Adrenal gland (tissue), 12 donors: Measurements from ENCODE around the gene RNF186. TPM values are rescaled to one million over a fixed set of nuclear protein-coding genes. Genes with fewer than 3 reads are reported as not detected.

Experiments used
- DNase-seq, 7 donors: peaks; one replicate each; pipeline ENCODE4 v3.0.0-alpha.2; 2019 to 2020
- H3K27ac ChIP-seq, 5 donors: fragments of 200-600 bp; sonication (generic) in 4 of 5; 1 replicate in 3 of 5; 2 replicates in 2 of 5; pipeline versions ENCODE4 v1.5.1 to v1.8.0; 2016 to 2020; ENCODE audit warnings: mild to moderate bottlenecking in 1 of 5
- H3K27me3 ChIP-seq: fragments of 200-600 bp; 2 replicates; pipeline ENCODE4 v1.8.0; 2021
- H3K36me3 ChIP-seq, 2 donors: fragments of 200-600 bp; replicated peaks in 1 of 2; 1 replicate in 1 of 2; 2 replicates in 1 of 2; pipeline versions ENCODE4 v1.5.1 to v1.8.0; 2018 to 2022
- H3K4me1 ChIP-seq, 2 donors: fragments of 200-600 bp; replicated peaks in 1 of 2; 1 replicate in 1 of 2; 2 replicates in 1 of 2; pipeline versions ENCODE4 v1.5.1 to v1.8.0; 2018 to 2021
- H3K4me3 ChIP-seq, 4 donors: fragments of 200-600 bp; sonication (generic) in 3 of 4; one replicate each; pipeline ENCODE4 v1.5.1; 2016 to 2018
- H3K9me3 ChIP-seq, 3 donors: fragments of 200-600 bp; sonication (generic) in 1 of 3; replicated peaks in 1 of 3; 1 replicate in 2 of 3; 2 replicates in 1 of 3; pipeline versions ENCODE4 v1.5.1 to v1.8.0; 2016 to 2021
- CTCF ChIP-seq, 6 experiments: fragments of 450-650 bp in 4 of 6; fragments of 200-600 bp in 2 of 6; sonication (generic) in 1 of 6; IDR thresholded peaks; 1 replicate in 5 of 6; 2 replicates in 1 of 6; pipeline versions ENCODE4 v1.5.1 to v1.8.0; 2016 to 2021; ENCODE audit warnings: antibody characterized with exemption in 6 of 6, mild to moderate bottlenecking in 2 of 6, moderate library complexity in 1 of 6
- POLR2A ChIP-seq, 2 donors: fragments of 450-650 bp; IDR thresholded peaks; one replicate each; pipeline ENCODE4 v1.6.1; 2017; ENCODE audit warnings: antibody characterized with exemption in 2 of 2, mild to moderate bottlenecking in 2 of 2, moderate library complexity in 1 of 2
- WGBS, 4 donors: extraction: QIAGEN DNeasy Blood & Tissue Kit in 2 of 4; methylation state at CpG; one replicate each; pipeline versions ENCODE4 v1.1.5 to v1.1.7; 2013 to 2017; 5-methylcytosine and 5-hydroxymethylcytosine counted together
- intact Hi-C, 2 donors: fragments of 100-400 bp; cut with DNase I; formaldehyde crosslinking; loops; one replicate each; pipeline versions ENCODE4 v1.14.1 to v1.15.0; 2022 to 2023
- polyA plus RNA-seq, 3 donors: library from polyadenylated mRNA; stranded (reverse); fragments of 200-250 nt in 2 of 3; fragments of 350-450 nt in 1 of 3; fragmentation: Illumina TruSeq in 1 of 3; extraction: RNeasy Lipid Tissue Mini Kit (QIAGEN cat#74804) in 1 of 3; gene quantifications; one replicate each; pipeline ENCODE4 v1.2.3, GENCODE V29; 2013 to 2014
- total RNA-seq, 9 donors: library from RNA; depleted of rRNA in 4 of 9; stranded (reverse); fragments of >200 nt in 4 of 9; fragments of 120-200 nt in 1 of 9; fragmentation: NEBNext Ultra II Directional in 1 of 9; extraction: Animal tissue kit (Norgen Biotek cat#: 25700) in 1 of 9; gene quantifications; one replicate each; pipeline versions ENCODE4 v1.1.0 to v1.2.4, GENCODE V29; 2013 to 2023
- donor health status: healthy with polysubstance abuse.
- donor health status: Bipolar disorder and iron deficiency.
- donor health status: DM: yes; HTN: yes; CAD: no.
- donor health status: DM: no; HTN: no; CAD: no.
- donor health status: DM: no; HTN: no; CAD: no.
- donor health status: DM: yes; HTN: yes; CAD: no.

RNF186 gene
- total and polyA plus RNA-seq, 12 donors, result not detected

- no peak for DNase-seq
- Histone ChIP-seq H3K4me3 (no peak overlapping the region), H3K4me1 (no peaks in the 10 kb centered on the region), H3K27me3 (no peaks in the 10 kb centered on the region), H3K27ac (no peak overlapping the region), H3K9me3 (no peaks in the 10 kb centered on the region), H3K36me3 (peaks cover 0 to 15% of the 10 kb centered on the region in 2 donors)
- TF ChIP-seq CTCF (IDR thresholded peaks at IDR 0.05) (no peak), POLR2A (IDR thresholded peaks at IDR 0.05) (no peak)
- 79 to 88% (median 86%) methylated on average over 4 of the region's 4 CpGs for WGBS, 4 donors
- intact Hi-C loops, result no loop called here
These were observed 41.6 kb downstream of the RNF186 start for GRCh38 chr1:19773485-19773884.

DNA sequence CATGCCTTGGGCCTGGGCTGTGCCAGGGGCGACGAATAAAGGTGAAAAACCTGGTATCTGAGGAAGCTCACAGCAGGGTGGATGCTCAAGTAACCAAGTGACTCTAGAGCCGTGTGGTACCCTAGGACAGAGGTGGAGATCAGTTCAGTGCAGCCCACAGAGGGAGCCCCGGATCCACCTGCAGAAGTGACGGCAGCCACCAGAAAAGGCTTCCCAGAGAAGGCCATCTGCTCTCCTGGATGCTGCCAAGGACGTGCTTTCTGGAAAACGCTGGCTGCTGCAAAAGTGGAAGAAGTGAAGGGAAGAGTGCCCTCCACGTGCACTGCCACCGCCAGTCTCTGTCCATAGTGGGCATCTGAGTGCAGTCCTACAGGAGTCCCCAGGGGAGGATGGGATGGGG, 43.0 kb downstream of the RNF186 start:
- Histone ChIP-seq H3K4me1 (no peaks in the 10 kb centered on the region), H3K4me3 (no peak overlapping the region), H3K9me3 (no peaks in the 10 kb centered on the region), H3K27ac (no peak overlapping the region), H3K27me3 (no peaks in the 10 kb centered on the region), H3K36me3 (peaks cover 0 to 15% of the 10 kb centered on the region in 2 donors)
- intact Hi-C loops, result no loop called here
- TF ChIP-seq CTCF (IDR thresholded peaks at IDR 0.05) (no peak), POLR2A (IDR thresholded peaks at IDR 0.05) (no peak)
- WGBS, 4 donors, result 75 to 84% (median 82%) methylated on average over 4 to 9 of the region's 9 CpGs
- DNase-seq, result no peak

DNA sequence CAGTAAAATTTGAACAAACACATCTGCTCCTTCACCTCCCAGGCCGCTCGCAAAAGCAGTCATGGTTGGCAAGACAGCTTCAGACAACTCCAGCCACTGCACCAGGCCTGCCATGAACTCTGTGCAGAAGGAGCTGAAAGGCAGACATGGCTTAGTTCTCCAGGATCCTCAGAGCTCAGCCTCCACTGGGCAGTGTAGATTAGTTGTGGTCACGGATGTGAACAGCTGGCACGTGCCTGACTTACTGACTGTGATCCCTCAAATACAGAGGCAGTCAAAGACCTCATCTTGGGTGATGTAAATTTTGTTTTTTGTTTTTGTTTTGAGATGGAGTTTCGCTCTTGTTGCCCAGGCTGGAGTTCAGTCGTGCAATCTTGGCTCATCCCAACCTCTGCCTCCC, 43.7 kb downstream of the RNF186 start:
- intact Hi-C loops, result no loop called here
- H3K36me3 ChIP-seq, result peaks cover 0 to 15% of the 10 kb centered on the region in 2 donors
- no peak overlapping the region for H3K27ac ChIP-seq
- DNase-seq, result no peak
- H3K4me1 ChIP-seq, result no peaks in the 10 kb centered on the region
- WGBS, 4 donors, result 90 to 98% (median 97%) methylated on average over 5 to 6 of the region's 6 CpGs
- no peaks in the 10 kb centered on the region for H3K9me3 ChIP-seq
- H3K4me3 ChIP-seq, result no peak overlapping the region
- TF ChIP-seq CTCF (IDR thresholded peaks at IDR 0.05) (no peak), POLR2A (IDR thresholded peaks at IDR 0.05) (no peak)
- H3K27me3 ChIP-seq, result no peaks in the 10 kb centered on the region

- H3K4me3 ChIP-seq, result no peak overlapping the region
- DNase-seq, result no peak
- peaks cover 0 to 15% of the 10 kb centered on the region in 2 donors for H3K36me3 ChIP-seq
- 84 to 86% (median 85%) methylated on average over 10 of the region's 10 CpGs for WGBS, 4 donors
- H3K4me1 ChIP-seq, result no peaks in the 10 kb centered on the region
- H3K27ac ChIP-seq, result no peak overlapping the region
- no peak for TF ChIP-seq CTCF (IDR thresholded peaks at IDR 0.05)
- no peak for TF ChIP-seq POLR2A (IDR thresholded peaks at IDR 0.05)
- no peaks in the 10 kb centered on the region for H3K27me3 ChIP-seq
- no peaks in the 10 kb centered on the region for H3K9me3 ChIP-seq
- intact Hi-C loops, result no loop called here
These were observed 44.5 kb downstream of the RNF186 start for GRCh38 chr1:19770436-19771190.
